GM12878 (cell line): ENCODE data around the gene KDM8. TPM values are rescaled to one million over a fixed set of nuclear protein-coding genes. Genes with fewer than 3 reads are reported as not detected.

Experiments used
- ATAC-seq: fragments of 200-7000 bp; cut with Tn5 transposase; 3 replicates; pipeline ENCODE4 v1.9.1; 2020; ENCODE audit warnings: mild to moderate bottlenecking, moderate library complexity
- BruUV-seq: library from RNA; stranded (reverse); fragments of 400-500 nt; replicated peaks from 2 replicates; lab custom pipeline; 2021; lab: Mats Ljungman, UMichigan
- CTCF ChIA-PET: fragments of 300-600 bp; sonication (Branson Sonifier 250); formaldehyde crosslinking; extraction: SDS; loops from one replicate; lab custom pipeline; 2021; ENCODE audit warnings: inconsistent platforms; lab: Yijun Ruan, JAX
- POLR2A ChIA-PET: fragments of 350-600 bp; formaldehyde crosslinking; extraction: SDS; loops from one replicate; lab custom pipeline; 2021; ENCODE audit warnings: inconsistent platforms; lab: Charles Lee
- RAD21 ChIA-PET: fragments of 300-600 bp; sonication (Branson Sonifier 250); formaldehyde crosslinking; loops from one replicate; lab custom pipeline; 2023; ENCODE audit warnings: antibody characterized with exemption; ENCODE audit not compliant: unreplicated experiment; lab: Charles Lee
- SMC1A ChIA-PET: fragments of 300-600 bp; sonication (Branson Sonifier 250); formaldehyde crosslinking; loops from one replicate; lab custom pipeline; 2023; ENCODE audit not compliant: unreplicated experiment, uncharacterized antibody; lab: Charles Lee
- DNase-seq: peaks from one replicate; pipeline ENCODE4 v3.0.0-alpha.2; 2011; ENCODE audit warnings: low read depth, low spot score
- FAIRE-seq: peaks from 3 replicates; lab custom pipeline; 2011; peaks lifted over from hg19 to GRCh38; lab: Jason Lieb, UNC
- H2AFZ ChIP-seq: 2 replicates; pipeline ENCODE4 v1.6.0; 2011; ENCODE audit warnings: low read depth, low read length, control low read depth; ENCODE audit not compliant: control insufficient read depth
- H3K27ac ChIP-seq: 2 replicates; pipeline ENCODE4 v1.5.1; 2011; ENCODE audit warnings: control low read depth; ENCODE audit not compliant: control insufficient read depth, insufficient read depth
- H3K27me3 ChIP-seq, 2 experiments: replicated peaks in 1 of 2; 2 replicates each; pipeline versions ENCODE4 v1.6.0 to v1.6.1; 2011; ENCODE audit warnings: low read length in 1 of 2; ENCODE audit not compliant: control insufficient read depth in 2 of 2, insufficient read depth in 2 of 2
- H3K36me3 ChIP-seq, 2 experiments: 2 replicates each; pipeline ENCODE4 v1.5.1; 2011; ENCODE audit warnings: low read length in 1 of 2; ENCODE audit not compliant: control insufficient read depth in 2 of 2, insufficient read depth in 2 of 2
- H3K4me1 ChIP-seq: 2 replicates; pipeline ENCODE4 v1.6.1; 2011; ENCODE audit warnings: mild to moderate bottlenecking, low read length, moderate library complexity, mixed read lengths; ENCODE audit not compliant: control insufficient read depth, insufficient read depth
- H3K4me2 ChIP-seq: 2 replicates; pipeline ENCODE4 v1.6.0; 2011; ENCODE audit warnings: control low read depth; ENCODE audit not compliant: control insufficient read depth, insufficient read depth
- H3K4me3 ChIP-seq: fragments of 200-600 bp; sonication (generic); 2 replicates; pipeline ENCODE4 v1.5.1; 2016
- H3K79me2 ChIP-seq: 2 replicates; pipeline ENCODE4 v1.6.0; 2011; ENCODE audit warnings: low read length; ENCODE audit not compliant: control insufficient read depth, insufficient read depth
- H3K9ac ChIP-seq: 2 replicates; pipeline ENCODE4 v1.8.0; 2011; ENCODE audit warnings: low read length, control low read depth, mixed read lengths; ENCODE audit not compliant: control insufficient read depth, insufficient read depth
- H3K9me3 ChIP-seq: replicated peaks from 3 replicates; pipeline ENCODE4 v1.5.1; 2011; ENCODE audit warnings: mild to moderate bottlenecking, low read length; ENCODE audit not compliant: control insufficient read depth, insufficient read depth
- H4K20me1 ChIP-seq: 2 replicates; pipeline ENCODE4 v1.6.0; 2011; ENCODE audit not compliant: control insufficient read depth, insufficient read depth
- BCLAF1 ChIP-seq: fragments of 450-650 bp; IDR thresholded peaks from 2 replicates; pipeline ENCODE4 v1.6.1; 2017; ENCODE audit warnings: antibody characterized with exemption, mild to moderate bottlenecking, moderate library complexity
- CHD4 ChIP-seq: fragments of 200-600 bp; sonication (generic); IDR thresholded peaks from 2 replicates; pipeline ENCODE4 v1.6.1; 2016; ENCODE audit warnings: mild to moderate bottlenecking
- CTCF ChIP-seq, 3 experiments: IDR thresholded peaks in 2 of 3; conservative IDR thresholded peaks in 1 of 3; 2 replicates each; pipeline ENCODE4 v1.5.1; 2011; ENCODE audit warnings: low read depth in 3 of 3, low read length in 3 of 3, mild to moderate bottlenecking in 3 of 3, control low read depth in 2 of 3, moderate library complexity in 2 of 3, inconsistent platforms in 1 of 3, mixed read lengths in 1 of 3; ENCODE audit not compliant: control insufficient read depth in 2 of 3, insufficient read depth in 1 of 3; ENCODE audit errors: extremely low read depth in 1 of 3
- EGR1 ChIP-seq, 2 experiments: IDR thresholded peaks; 1 replicate in 1 of 2; 2 replicates in 1 of 2; pipeline ENCODE4 v1.6.1; 2011 to 2012; ENCODE audit warnings: low read depth in 2 of 2, low read length in 2 of 2, borderline replicate concordance in 1 of 2, mild to moderate bottlenecking in 1 of 2, moderate library complexity in 1 of 2
- ELK1 ChIP-seq: IDR thresholded peaks from 2 replicates; pipeline ENCODE4 v1.6.1; 2012; ENCODE audit warnings: low read depth, low read length, improper control_type of control experiment
- FOS ChIP-seq: IDR thresholded peaks from 3 replicates; pipeline ENCODE4 v1.6.1; 2011; ENCODE audit warnings: borderline replicate concordance; ENCODE audit not compliant: insufficient read length; ENCODE audit errors: extremely low read depth
- HDAC6 ChIP-seq: fragments of 200-600 bp; sonication (generic); IDR thresholded peaks from one replicate; pipeline ENCODE4 v1.8.0; 2017; ENCODE audit warnings: antibody characterized with exemption; ENCODE audit not compliant: unreplicated experiment
- HSF1 ChIP-seq: fragments of 150-350 bp; IDR thresholded peaks from 2 replicates; pipeline ENCODE4 v1.6.1; 2014; ENCODE audit warnings: mild to moderate bottlenecking, low read depth, low read length
- IKZF1 ChIP-seq: fragments of 450-650 bp; conservative IDR thresholded peaks from 2 replicates; pipeline ENCODE4 v1.6.1; 2017; ENCODE audit warnings: antibody characterized with exemption, mild to moderate bottlenecking
- MEF2A ChIP-seq: IDR thresholded peaks from 2 replicates; pipeline ENCODE4 v1.6.1; 2011; ENCODE audit warnings: low read depth, mild to moderate bottlenecking, low read length, moderate library complexity; ENCODE audit not compliant: insufficient read depth
- MTA2 ChIP-seq: fragments of 450-650 bp; IDR thresholded peaks from 2 replicates; pipeline ENCODE4 v1.6.1; 2016; ENCODE audit warnings: low read depth, mild to moderate bottlenecking, moderate library complexity
- MXI1 ChIP-seq: fragments of 150-350 bp; IDR thresholded peaks from 2 replicates; pipeline ENCODE4 v1.6.1; 2011; ENCODE audit warnings: low read depth, mild to moderate bottlenecking, inconsistent platforms, low read length, improper control_type of control experiment
- SMAD5 ChIP-seq: IDR thresholded peaks from 2 replicates; pipeline ENCODE4 v1.6.1; 2016; ENCODE audit warnings: antibody characterized with exemption, low read depth
- SPI1 ChIP-seq: IDR thresholded peaks from 2 replicates; pipeline ENCODE4 v1.6.1; 2011; ENCODE audit warnings: low read depth, mild to moderate bottlenecking, low read length, moderate library complexity, borderline replicate concordance; ENCODE audit not compliant: insufficient read depth
- STAT1 ChIP-seq: fragments of 450-650 bp; conservative IDR thresholded peaks from 2 replicates; pipeline ENCODE4 v1.6.1; 2014; ENCODE audit warnings: antibody characterized with exemption, mild to moderate bottlenecking
- TCF3 ChIP-seq: IDR thresholded peaks from 2 replicates; pipeline ENCODE4 v1.6.1; 2012; ENCODE audit warnings: low read depth, mild to moderate bottlenecking, low read length, borderline replicate concordance; ENCODE audit not compliant: insufficient read depth
- YBX1 ChIP-seq: fragments of 450-650 bp; IDR thresholded peaks from 2 replicates; pipeline ENCODE4 v1.6.1; 2016; ENCODE audit warnings: antibody characterized with exemption
- WGBS: methylation state at CpG from one replicate; pipeline ENCODE4 v1.1.6; 2016; ENCODE audit warnings: low lambda C conversion rate; ENCODE audit not compliant: insufficient replicate concordance, insufficient coverage; ENCODE audit errors: missing lambda C conversion rate; 5-methylcytosine and 5-hydroxymethylcytosine counted together
- in situ Hi-C: fragments of 300-500 bp; cut with MboI; formaldehyde crosslinking; loops from 9 replicates; pipeline ENCODE4 v1.14.3; 2018; ENCODE audit warnings: mixed read lengths
- intact Hi-C: fragments of 100-400 bp; cut with micrococcal nuclease; formaldehyde crosslinking; loops from one replicate; pipeline ENCODE4 v1.14.2; 2022; ENCODE audit not compliant: unreplicated experiment
- polyA plus RNA-seq, 11 experiments: library from polyadenylated mRNA; depleted of rRNA in 4 of 11; unstranded in 6 of 11; stranded (reverse) in 5 of 11; fragments of >200 nt; fragmentation: Nextera tagmentation in 4 of 11; fragmentation: Illumina TruSeq in 1 of 11; extraction: Ambion mirVana in 4 of 11; extraction: Trizol in 1 of 11; gene quantifications; 1 replicate in 1 of 11; 2 replicates in 10 of 11; pipeline versions ENCODE4 v1.2.1 to v1.2.3, GENCODE V29; 2011 to 2016; ENCODE audit warnings: inconsistent platforms in 2 of 11, missing spikeins in 2 of 11, low read depth in 1 of 11
- total RNA-seq, 4 experiments: library from RNA; depleted of rRNA in 3 of 4; stranded (reverse); fragments of >200 nt in 3 of 4; fragmentation: Illumina TruSeq in 1 of 4; extraction: Trizol in 1 of 4; gene quantifications; 2 replicates each; pipeline versions ENCODE4 v1.2.1 to v1.2.3, GENCODE V29; 2013 to 2021

The KDM8 gene
- total and polyA plus RNA-seq, 10 of the 15 experiments (the other 5 are each of a cell fraction or from before 2014, with no cell fraction given): 0.79 to 8.9 (median 5.8) TPM

GRCh38 chr16:27182906-27183405, 20.4 kb upstream of the KDM8 start:
- WGBS: 70% methylated on average over 7 of the region's 7 CpGs
- ChIA-PET SMC1A (interaction anchor here (6.4 kb wide), 1 partner anchor 184 kb away, joined by 76 read pairs; no protein-coding TSS in a partner anchor), CTCF (interaction anchor here (0.6 kb wide), 1 partner anchor 268 kb away, joined by 3 read pairs; no protein-coding TSS in a partner anchor), POLR2A (no interaction called here), RAD21 (no interaction called here)
- Histone ChIP-seq H3K9ac (no peak overlapping the region), H3K4me2 (no peak overlapping the region), H3K4me3 (no peak overlapping the region), H4K20me1 (no peaks in the 10 kb centered on the region), H3K4me1 (no peaks in the 10 kb centered on the region), H3K36me3 (no peaks in the 10 kb centered on the region), H3K27me3 (no peaks in the 10 kb centered on the region; a peak in 1 of 4 replicates), H3K9me3 (no peaks in the 10 kb centered on the region), H2AFZ (no peak overlapping the region), H3K79me2 (no peaks in the 10 kb centered on the region), H3K27ac (no peak overlapping the region)
- in situ Hi-C loops (no loop called here), intact Hi-C loops (no loop called here)
- ATAC-seq (no peak), FAIRE-seq (no peak), DNase-seq (no peak)
- BruUV-seq: no TSS peak
- TF ChIP-seq HDAC6 (no peak), FOS (no peak), CHD4 (no peak), HSF1 (no peak), SPI1 (no peak), SMAD5 (no peak), EGR1 (IDR thresholded peaks at IDR 0.05; ENCODE audit: borderline replicate concordance in 1 of 2, low read depth in 2 of 2, low read length in 2 of 2) (no peak), STAT1 (no peak), MXI1 (no peak), CTCF (IDR thresholded peaks at IDR 0.05 in 2 of 3, conservative IDR thresholded peaks at IDR 0.05 in 1 of 3; ENCODE audit: control insufficient read depth in 2 of 3, extremely low read depth in 1 of 3, insufficient read depth in 1 of 3, low read depth in 3 of 3, low read length in 3 of 3) (no peak), ELK1 (no peak), TCF3 (no peak), BCLAF1 (no peak), IKZF1 (no peak), YBX1 (no peak), MTA2 (no peak), MEF2A (no peak)
